ENCODE measurements around the gene VSIG8. TPM values are rescaled to one million over a fixed set of nuclear protein-coding genes. Genes with fewer than 3 reads are reported as not detected.

The VSIG8 gene

Small RNA genes lying within 50 kb of the gene (microRNA-seq; reads per million reads assigned to microRNA genes)
- gene MIR4259: not detected
